Endothelial cell of umbilical vein (primary cell): ENCODE data around the gene PRR11. TPM values are rescaled to one million over a fixed set of nuclear protein-coding genes. Genes with fewer than 3 reads are reported as not detected.

ENCODE experiments used
- BruUV-seq: library from RNA; stranded (reverse); fragments of 400-500 nt; replicated peaks from 2 replicates; lab custom pipeline; 2021; lab: Mats Ljungman, UMichigan
- CTCF ChIA-PET: fragments of 300-600, 350-600 bp; sonication (Branson Sonifier 250); formaldehyde crosslinking; loops from one replicate; lab custom pipeline; 2021; ENCODE audit warnings: antibody characterized with exemption, inconsistent platforms; lab: Charles Lee
- POLR2A ChIA-PET: fragments of 300-600, 350-600 bp; sonication (Branson Sonifier 250); formaldehyde crosslinking; loops from one replicate; lab custom pipeline; 2021; ENCODE audit warnings: antibody characterized with exemption, inconsistent platforms; lab: Charles Lee
- DNase-seq: peaks from one replicate; pipeline ENCODE4 v3.0.0-alpha.2; 2011; ENCODE audit warnings: low read depth, low spot score
- FAIRE-seq: peaks from 2 replicates; lab custom pipeline; 2011; peaks lifted over from hg19 to GRCh38; lab: Jason Lieb, UNC
- H2AFZ ChIP-seq: 2 replicates; pipeline ENCODE4 v1.6.0; 2012; ENCODE audit warnings: low read depth, low read length, control low read depth, inconsistent platforms
- H3K27ac ChIP-seq: 2 replicates; pipeline ENCODE4 v1.5.1; 2011; ENCODE audit warnings: low read depth, mild to moderate bottlenecking, control low read depth, low read length, moderate library complexity; ENCODE audit not compliant: insufficient read depth
- H3K27me3 ChIP-seq, 2 experiments: 2 replicates each; pipeline versions ENCODE4 v1.6.0 to v1.6.1; 2011; ENCODE audit warnings: low read length in 2 of 2, mixed read lengths in 1 of 2; ENCODE audit not compliant: control insufficient read depth in 2 of 2, insufficient read depth in 2 of 2
- H3K36me3 ChIP-seq, 2 experiments: 2 replicates in 1 of 2; 3 replicates in 1 of 2; pipeline ENCODE4 v1.5.1; 2011; ENCODE audit warnings: low read length in 2 of 2, mild to moderate bottlenecking in 1 of 2, moderate library complexity in 1 of 2; ENCODE audit not compliant: control insufficient read depth in 2 of 2, insufficient read depth in 2 of 2; ENCODE audit errors: extremely low read depth in 1 of 2
- H3K4me1 ChIP-seq: 3 replicates; pipeline ENCODE4 v1.5.1; 2011; ENCODE audit warnings: mild to moderate bottlenecking, low read length; ENCODE audit not compliant: control insufficient read depth, insufficient read depth; ENCODE audit errors: extremely low read depth
- H3K4me2 ChIP-seq: 2 replicates; pipeline ENCODE4 v1.6.1; 2011; ENCODE audit warnings: low read length, control low read depth, mixed read lengths; ENCODE audit not compliant: insufficient read depth
- H3K4me3 ChIP-seq, 3 experiments: fragments of 200-600 bp in 1 of 3; sonication (generic), shearing (Covaris generic) in 1 of 3; replicated peaks in 1 of 3; 2 replicates each; pipeline ENCODE4 v1.5.1; 2011 to 2016; ENCODE audit warnings: control low read depth in 3 of 3, low read length in 3 of 3, mild to moderate bottlenecking in 2 of 3, inconsistent platforms in 1 of 3, low read depth in 1 of 3, moderate library complexity in 1 of 3; ENCODE audit not compliant: insufficient read depth in 1 of 3
- H3K79me2 ChIP-seq: 2 replicates; pipeline ENCODE4 v1.6.0; 2012; ENCODE audit warnings: low read length, inconsistent platforms; ENCODE audit not compliant: control insufficient read depth, insufficient read depth
- H3K9ac ChIP-seq: replicated peaks from 2 replicates; pipeline ENCODE3; 2011; ENCODE audit warnings: low read length, control low read depth; ENCODE audit not compliant: insufficient read depth; ENCODE audit errors: extremely low read depth
- H3K9me1 ChIP-seq: replicated peaks from 3 replicates; pipeline ENCODE4 v1.6.0; 2011; ENCODE audit warnings: mild to moderate bottlenecking, low read length; ENCODE audit not compliant: control insufficient read depth, insufficient read depth; ENCODE audit errors: extremely low read depth
- H3K9me3 ChIP-seq: replicated peaks from 2 replicates; pipeline ENCODE4 v1.5.1; 2012; ENCODE audit warnings: low read length, inconsistent platforms; ENCODE audit not compliant: control insufficient read depth, insufficient read depth
- H4K20me1 ChIP-seq: replicated peaks from 2 replicates; pipeline ENCODE3; 2011; ENCODE audit warnings: mild to moderate bottlenecking, low read length; ENCODE audit not compliant: control insufficient read depth, insufficient read depth; ENCODE audit errors: extremely low read depth
- CTCF ChIP-seq, 2 donors: IDR thresholded peaks; 1 replicate in 1 of 2; 2 replicates in 1 of 2; pipeline ENCODE4 v1.5.1; 2011; ENCODE audit warnings: low read length in 2 of 2, mild to moderate bottlenecking in 2 of 2, moderate library complexity in 2 of 2, control low read depth in 1 of 2, inconsistent platforms in 1 of 2, low read depth in 1 of 2; ENCODE audit not compliant: insufficient read depth in 1 of 2; ENCODE audit errors: extremely low read depth in 1 of 2
- EZH2 ChIP-seq: IDR thresholded peaks from 2 replicates; pipeline ENCODE4 v1.6.1; 2012; ENCODE audit warnings: borderline replicate concordance, low read depth, mild to moderate bottlenecking, moderate library complexity, low read length, inconsistent platforms; ENCODE audit not compliant: severe bottlenecking
- FOS ChIP-seq: IDR thresholded peaks from 2 replicates; pipeline ENCODE4 v1.6.1; 2011; ENCODE audit warnings: mild to moderate bottlenecking, low read length, moderate library complexity, borderline replicate concordance; ENCODE audit not compliant: insufficient read depth
- GATA2 ChIP-seq: IDR thresholded peaks from 2 replicates; pipeline ENCODE4 v1.7.0; 2011; ENCODE audit warnings: low read depth, mild to moderate bottlenecking, moderate library complexity, mixed read lengths, low read length; ENCODE audit not compliant: insufficient read length, insufficient read depth
- JUN ChIP-seq: IDR thresholded peaks from 2 replicates; pipeline ENCODE4 v1.6.1; 2011; ENCODE audit warnings: borderline replicate concordance, low read depth; ENCODE audit not compliant: insufficient read length, insufficient read depth
- MAX ChIP-seq: IDR thresholded peaks from 2 replicates; pipeline ENCODE4 v1.6.1; 2011; ENCODE audit not compliant: insufficient read depth, insufficient read length
- POLR2A ChIP-seq: IDR thresholded peaks from 2 replicates; pipeline ENCODE4 v1.6.1; 2012; ENCODE audit warnings: low read depth, mild to moderate bottlenecking, control low read depth, low read length
- POLR2AphosphoS5 ChIP-seq: IDR thresholded peaks from 2 replicates; pipeline ENCODE4 v1.6.1; 2012; ENCODE audit warnings: low read depth, mild to moderate bottlenecking, control low read depth, low read length, moderate library complexity; ENCODE audit not compliant: insufficient read depth
- dilution Hi-C: fragments of 300-500 bp; cut with MboI; formaldehyde crosslinking; loops from one replicate; pipeline ENCODE4 v1.15.0; 2019; ENCODE audit warnings: low sequenced_read_pairs; ENCODE audit not compliant: extremely low pct_ligation_motif_present
- intact Hi-C: fragments of 100-400 bp; cut with micrococcal nuclease; formaldehyde crosslinking; loops from one replicate; pipeline ENCODE4 v1.10.0; 2022
- polyA plus RNA-seq, 4 experiments: library from polyadenylated mRNA; depleted of rRNA in 3 of 4; stranded (reverse) in 3 of 4; unstranded in 1 of 4; fragments of >200 nt; gene quantifications; 2 replicates each; pipeline versions ENCODE4 v1.2.1 to v1.2.3, GENCODE V29; 2011 to 2012; ENCODE audit warnings: missing spikeins in 1 of 4
- total RNA-seq: library from RNA; stranded (reverse); gene quantifications from 2 replicates; pipeline ENCODE4 v1.2.3, GENCODE V29; 2021

PRR11 gene
- total and polyA plus RNA-seq, 2 donors (not counting 3 experiments of a cell fraction or from before 2014, with no cell fraction given) = 28.8 to 86.3 TPM

- Histone ChIP-seq H3K9ac (no peak overlapping the region), H4K20me1 (no peaks in the 10 kb centered on the region), H3K27ac (no peak overlapping the region), H3K79me2 (no peaks in the 10 kb centered on the region), H2AFZ (no peak overlapping the region), H3K9me3 (no peaks in the 10 kb centered on the region), H3K4me1 (no peaks in the 10 kb centered on the region), H3K9me1 (no peaks in the 10 kb centered on the region), H3K27me3 (no peaks in the 10 kb centered on the region), H3K36me3 (peaks cover 0 to 32% of the 10 kb centered on the region in 2 experiments), H3K4me3 (no peak overlapping the region), H3K4me2 (no peak overlapping the region)
- FAIRE-seq = no peak
- CTCF ChIA-PET = no interaction called here
- POLR2A ChIA-PET = interaction anchor here (0.6 kb wide), 1 partner anchor 774 kb away, joined by 3 read pairs; the partner anchor contains the start of gene RNFT1
- DNase-seq = no peak
- intact Hi-C loops = no loop called here
- no peak for TF ChIP-seq JUN
- TF ChIP-seq EZH2 = no peak
- TF ChIP-seq FOS = no peak
- no peak for TF ChIP-seq POLR2A
- no peak for TF ChIP-seq CTCF (IDR thresholded peaks at IDR 0.05; ENCODE audit: extremely low read depth in 1 of 2, insufficient read depth in 1 of 2, low read depth in 1 of 2, low read length in 2 of 2)
- TF ChIP-seq GATA2 = no peak
- TF ChIP-seq POLR2AphosphoS5 = no peak
- TF ChIP-seq MAX = no peak
- dilution Hi-C loops = no loop called here
- BruUV-seq = no TSS peak
These were observed 35.3 kb downstream of the PRR11 start for GRCh38 chr17:59190806-59191205.
